CD4-positive, alpha-beta T cell treated with Interleukin-15 for 1 hour (primary cell): ENCODE results near the gene CDKN2B-AS1.

Source experiments
- DNase-seq: peaks from one replicate; pipeline ENCODE4 v3.0.0-alpha.2; 2020

The CDKN2B-AS1 gene

GRCh38 chr9:22008384-22008716 is 13.8 kb downstream of the CDKN2B-AS1 start:
- no peak for DNase-seq

DNA sequence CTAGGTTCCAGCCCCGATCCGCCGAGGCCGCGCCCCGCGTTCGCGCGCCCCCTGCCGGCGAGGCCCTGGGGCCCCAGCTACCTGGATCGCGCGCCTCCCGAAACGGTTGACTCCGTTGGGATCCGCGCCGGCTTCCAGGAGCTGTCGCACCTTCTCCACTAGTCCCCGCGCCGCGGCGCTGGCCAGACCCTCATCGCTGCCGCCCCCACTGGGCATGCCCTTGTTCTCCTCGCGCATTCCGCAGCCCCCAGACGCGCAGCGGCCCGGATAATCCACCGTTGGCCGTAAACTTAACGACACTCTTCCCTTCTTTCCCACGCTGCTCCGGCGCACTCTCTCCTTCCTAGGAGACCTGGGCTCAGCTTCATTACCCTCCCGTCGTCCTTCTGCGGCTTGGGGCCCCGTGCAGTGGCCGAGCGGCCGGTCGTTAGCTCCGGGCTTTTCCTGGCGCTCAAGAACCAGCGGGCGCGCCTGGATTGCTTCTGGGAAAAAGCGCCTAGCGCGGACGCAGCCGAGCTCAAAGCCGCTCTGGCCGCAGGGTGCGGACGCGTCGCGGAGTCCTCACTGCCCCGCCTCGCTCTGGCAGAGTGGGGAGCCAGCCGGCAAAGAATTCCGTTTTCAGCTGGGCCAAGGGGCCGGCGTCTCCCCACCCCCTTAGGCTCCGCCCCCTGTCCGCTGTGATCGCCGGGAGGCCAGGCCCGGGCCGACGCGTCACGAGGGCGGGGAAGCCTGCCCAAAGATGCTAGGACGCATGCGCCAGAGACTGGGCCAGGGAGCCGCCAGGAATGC is 14.3 kb downstream of the CDKN2B-AS1 start, which contains the start of gene CDKN2B:
Gene CDKN2B (minus strand): TSS at position 589 of the 789 bp plus-strand sequence. CDS start 352 bp downstream, at position 237.
- peak; percentile 83 for DNase-seq

GRCh38 chr9:22009506-22009867 is 14.9 kb downstream of the CDKN2B-AS1 start:
- DNase-seq: no peak

DNA sequence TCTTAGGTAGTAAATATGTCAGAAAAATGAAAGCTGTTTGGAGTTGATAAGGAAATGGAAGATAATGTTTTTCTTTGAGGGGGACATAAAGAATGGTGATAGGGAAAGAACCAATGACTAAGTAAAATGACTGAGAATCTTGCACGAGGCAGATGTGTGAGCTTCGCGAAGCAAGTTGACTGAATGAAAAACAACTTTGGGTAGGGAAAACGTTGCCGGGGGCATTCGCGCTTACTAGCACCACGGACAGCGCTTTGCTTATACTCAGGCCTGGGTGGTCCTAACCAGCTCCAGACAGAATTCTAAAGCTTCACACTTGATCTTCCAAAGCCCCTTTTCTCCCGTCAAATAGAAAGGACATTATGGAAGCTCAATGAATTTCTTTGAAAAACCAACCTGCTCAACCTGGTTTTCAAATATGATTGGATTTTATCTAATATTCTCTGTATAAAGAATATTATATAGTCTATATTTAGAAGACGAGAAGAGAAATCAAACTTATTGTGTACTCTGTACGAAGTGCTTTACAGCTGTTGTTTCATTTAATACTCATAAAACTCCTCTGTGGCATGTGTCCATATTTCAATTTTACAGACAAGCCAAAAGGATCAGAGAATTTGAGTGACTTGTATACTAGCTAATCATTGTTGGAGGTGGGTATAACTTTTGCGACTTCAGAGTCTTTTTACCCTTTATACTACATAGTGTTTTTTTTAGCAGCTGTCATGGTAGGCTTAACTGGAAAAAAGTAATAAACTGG is 16.5 kb downstream of the CDKN2B-AS1 start:
- no peak for DNase-seq

GRCh38 chr9:22022396-22022795 is 27.8 kb downstream of the CDKN2B-AS1 start:
- no peak for DNase-seq

DNA sequence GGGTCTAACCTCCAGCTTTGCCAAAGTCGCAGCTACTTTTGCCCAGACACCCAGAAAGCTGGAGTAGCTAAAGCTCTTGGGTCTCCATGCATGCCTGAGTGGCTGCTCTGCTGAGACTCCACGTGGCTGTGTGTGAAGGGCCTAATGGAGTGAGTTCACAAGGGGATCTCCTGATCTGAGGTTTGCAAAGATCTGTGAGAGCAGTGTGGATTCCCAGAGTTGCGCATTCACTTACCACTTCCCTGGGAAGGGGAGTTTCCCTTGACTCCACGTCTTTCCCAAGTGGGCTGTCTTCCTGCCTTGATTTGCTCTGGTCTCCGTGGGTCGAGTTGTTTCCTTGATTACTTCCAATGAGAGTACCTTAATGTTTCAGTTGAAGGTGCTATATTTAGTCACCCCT is 32.1 kb downstream of the CDKN2B-AS1 start:
- DNase-seq: no peak

DNA sequence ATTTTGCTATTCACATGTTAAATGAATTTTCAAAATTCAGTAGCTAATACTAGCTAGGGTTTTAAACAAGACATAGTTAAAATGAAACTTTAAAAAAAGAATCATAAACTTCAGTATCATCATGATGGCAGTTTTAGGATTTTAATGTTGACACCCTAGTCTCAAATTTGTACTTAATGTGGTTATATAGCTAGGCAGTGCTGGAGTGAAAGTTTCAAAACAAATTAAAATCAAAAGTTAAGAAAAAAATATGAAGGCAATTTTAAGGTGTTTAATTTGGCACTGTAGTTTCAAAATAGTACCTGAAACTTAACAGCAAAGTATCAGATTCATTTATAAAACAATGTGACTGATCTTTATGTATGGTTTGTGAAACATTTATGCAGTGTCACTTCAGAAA is 33.8 kb downstream of the CDKN2B-AS1 start:
- no peak for DNase-seq

GRCh38 chr9:22029231-22029630 is 34.6 kb downstream of the CDKN2B-AS1 start:
- DNase-seq: no peak

DNA sequence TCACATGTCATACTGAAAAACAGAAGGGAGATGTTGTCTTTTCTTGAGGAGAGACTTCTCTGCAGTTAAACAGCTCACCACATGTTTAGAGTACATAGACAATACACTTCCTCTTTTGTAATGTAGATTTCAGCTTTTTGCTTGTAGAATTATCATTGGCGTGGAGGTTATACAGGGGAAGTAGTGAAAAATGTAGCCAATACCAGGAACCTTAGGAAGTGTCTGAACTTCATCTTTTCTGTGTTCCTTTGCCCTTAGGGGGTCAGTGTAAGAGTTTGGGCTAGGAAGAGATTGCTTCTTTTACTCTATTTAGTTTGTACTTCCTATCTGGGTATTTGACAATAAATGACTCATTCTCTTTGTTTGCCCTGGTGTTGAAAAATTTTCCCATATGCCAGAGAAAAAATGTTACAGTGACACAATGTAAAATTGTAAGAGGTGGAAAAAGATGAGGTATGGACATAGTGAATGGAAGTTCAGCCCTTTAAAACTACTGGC is 35.6 kb downstream of the CDKN2B-AS1 start:
- no peak for DNase-seq

- DNase-seq: no peak
Observed at GRCh38 chr9:22031655-22032411, 37.2 kb downstream of the CDKN2B-AS1 start.

- DNase-seq: no peak
Observed at GRCh38 chr9:22033012-22033630, 38.5 kb downstream of the CDKN2B-AS1 start.

GRCh38 chr9:22035591-22036011 is 41.0 kb downstream of the CDKN2B-AS1 start:
- DNase-seq: no peak

GRCh38 chr9:22036866-22037626 is 42.5 kb downstream of the CDKN2B-AS1 start:
- DNase-seq: no peak

GRCh38 chr9:22037954-22038690 is 43.5 kb downstream of the CDKN2B-AS1 start:
- no peak for DNase-seq

DNA sequence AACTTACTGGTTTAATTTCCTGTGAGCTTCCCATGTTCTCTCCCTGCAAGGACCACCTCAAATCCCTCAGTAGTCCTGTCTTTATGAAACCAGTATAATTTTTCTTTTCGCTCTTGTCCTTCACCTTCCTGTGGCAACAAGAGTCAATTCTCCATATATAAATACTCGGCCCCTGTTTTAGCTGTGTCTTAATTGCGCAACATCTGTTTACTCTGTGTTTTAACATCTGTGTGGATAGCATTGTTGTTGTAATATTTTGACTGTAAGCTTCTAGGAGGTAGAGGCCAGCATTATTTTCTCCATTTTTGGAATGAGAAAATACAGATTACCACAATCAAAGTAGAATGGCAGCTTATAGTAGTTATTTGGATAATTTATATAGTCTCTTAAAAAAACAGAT is 44.7 kb downstream of the CDKN2B-AS1 start:
- no peak for DNase-seq

GRCh38 chr9:22040760-22041159 is 46.2 kb downstream of the CDKN2B-AS1 start:
- no peak for DNase-seq

DNA sequence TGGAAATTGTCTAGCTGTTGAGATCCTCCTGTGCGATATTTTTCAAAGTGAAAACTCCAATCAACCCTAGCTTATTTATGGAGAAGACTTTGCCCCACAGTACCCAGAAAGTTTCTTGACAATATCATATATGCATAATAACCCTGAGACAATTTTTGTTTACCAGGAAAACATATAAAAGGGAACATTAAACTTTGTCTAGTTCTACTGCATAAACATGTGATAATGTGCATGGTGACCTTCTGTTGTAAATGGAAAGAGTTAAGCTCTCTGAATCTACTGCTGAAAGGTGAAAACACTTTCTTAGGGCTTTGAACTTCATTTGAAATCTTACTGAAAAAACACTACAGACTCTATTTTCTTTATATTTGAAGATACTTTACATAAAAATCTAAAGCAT is 46.8 kb downstream of the CDKN2B-AS1 start:
- no peak for DNase-seq

DNA sequence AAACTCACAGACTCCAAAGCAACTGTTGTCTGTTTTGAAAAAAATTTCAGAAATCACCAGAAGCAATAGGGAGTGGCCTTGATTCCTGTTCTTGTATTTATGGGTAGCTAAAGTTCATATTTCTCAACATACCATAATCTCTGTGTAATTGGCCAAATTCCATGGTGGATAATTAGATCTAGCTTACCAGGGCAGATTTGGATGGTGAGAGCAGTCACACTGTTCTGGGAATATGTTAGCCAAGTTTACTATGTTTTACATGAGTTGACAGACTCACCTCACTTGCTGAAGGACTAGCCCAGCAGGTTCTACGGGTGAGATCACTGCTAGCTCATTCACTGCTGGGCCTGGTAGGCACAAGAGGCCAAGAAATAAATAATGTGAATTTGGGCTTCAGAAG is 47.2 kb downstream of the CDKN2B-AS1 start:
- no peak for DNase-seq

DNA sequence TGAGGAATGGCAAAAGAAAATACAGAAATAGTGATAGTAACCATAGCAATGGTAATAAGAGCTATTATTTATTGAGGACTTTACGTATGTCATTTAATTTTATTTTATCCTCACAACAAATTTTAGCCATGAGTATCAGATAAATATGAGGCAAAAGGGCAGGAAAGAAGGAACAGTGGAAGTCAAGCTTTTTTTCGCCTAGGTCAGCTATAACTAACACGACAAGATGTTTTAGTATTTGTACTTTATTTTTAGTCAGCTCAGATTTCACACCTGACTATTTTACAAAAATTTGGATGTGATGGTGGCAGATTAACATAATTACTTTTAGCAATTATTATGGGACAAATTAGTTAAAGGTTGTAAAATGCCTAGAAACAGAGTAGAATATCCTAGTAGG is 49.3 kb downstream of the CDKN2B-AS1 start:
- no peak for DNase-seq

GRCh38 chr9:22044583-22044982 is 50.0 kb downstream of the CDKN2B-AS1 start:
- DNase-seq: no peak

DNA sequence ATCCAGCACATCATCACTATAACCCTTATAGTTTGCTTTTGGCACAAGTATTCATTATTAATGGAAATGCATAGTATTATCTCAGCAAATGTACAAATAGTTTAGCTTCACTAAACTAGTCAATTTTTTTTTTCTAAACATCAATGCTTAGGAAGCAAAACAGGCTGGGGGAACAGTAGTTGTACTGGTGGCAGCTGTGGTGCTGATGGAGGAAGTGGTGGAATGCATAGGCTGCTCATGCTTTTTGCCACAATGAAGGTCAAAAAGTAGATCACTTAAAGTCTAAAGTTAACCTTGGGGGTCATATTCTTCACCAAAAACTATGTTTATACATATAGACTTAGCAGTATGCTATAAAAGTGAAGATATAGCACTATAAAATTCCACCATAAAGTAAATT is 50.8 kb downstream of the CDKN2B-AS1 start:
- DNase-seq: no peak
